HG02759 (cell line): ENCODE measurements around the gene GDAP1L1.
"Not testable (repeated sequence)": the region's sequence is repeated elsewhere in the genome, so short reads cannot be mapped to it uniquely, and the experiment has no call there.

Experiments
- ATAC-seq: cut with Tn5 transposase; IDR thresholded peaks from one replicate; pipeline ENCODE4 v1.9.1; 2021; ENCODE audit warnings: mild to moderate bottlenecking, moderate library complexity; ENCODE audit not compliant: unreplicated experiment

GDAP1L1 gene

GRCh38 chr20:44299011-44299535 lies 52.0 kb downstream of the GDAP1L1 start:
- not testable (repeated sequence) for ATAC-seq

GRCh38 chr20:44301285-44301684 lies 54.2 kb downstream of the GDAP1L1 start:
- ATAC-seq = no peak

GRCh38 chr20:44302026-44302669 lies 55.0 kb downstream of the GDAP1L1 start:
- no peak for ATAC-seq

GRCh38 chr20:44302736-44303135 lies 55.6 kb downstream of the GDAP1L1 start:
- ATAC-seq = no peak

- no peak for ATAC-seq
These were observed 57.3 kb downstream of the GDAP1L1 start for GRCh38 chr20:44304383-44304782.

- ATAC-seq = no peak
These were observed 59.8 kb downstream of the GDAP1L1 start for GRCh38 chr20:44306927-44307326.

- no peak for ATAC-seq
These were observed 62.9 kb downstream of the GDAP1L1 start for GRCh38 chr20:44309763-44310663.

- ATAC-seq = peak; percentile 98
These were observed 63.8 kb downstream of the GDAP1L1 start, which contains the start of gene FITM2 for GRCh38 chr20:44310664-44311639. Gene FITM2 (minus strand): TSS chr20:44311202. CDS start chr20:44311148, 54 bp downstream.

- ATAC-seq = no peak
These were observed 67.8 kb downstream of the GDAP1L1 start for GRCh38 chr20:44314870-44315269.

GRCh38 chr20:44319839-44320422 lies 72.8 kb downstream of the GDAP1L1 start:
- ATAC-seq = no peak

GRCh38 chr20:44324343-44324742 lies 77.2 kb downstream of the GDAP1L1 start:
- ATAC-seq = no peak

- ATAC-seq = no peak
These were observed 79.5 kb downstream of the GDAP1L1 start for GRCh38 chr20:44326391-44327159.

- not testable (repeated sequence) for ATAC-seq
These were observed 80.6 kb downstream of the GDAP1L1 start for GRCh38 chr20:44327748-44328147.

- ATAC-seq = no peak
These were observed 81.3 kb downstream of the GDAP1L1 start for GRCh38 chr20:44328428-44328827.
